Fibroblast of lung (primary cell): ENCODE results near the gene LRSAM1.

Source experiments
- EZH2 ChIP-seq: IDR thresholded peaks from 2 replicates; pipeline ENCODE4 v1.5.1; 2012; ENCODE audit warnings: low read length, control low read depth, mild to moderate bottlenecking; ENCODE audit errors: missing control alignments
- TF ChIP-seq, protein P1 (sequence below), 2 donors: IDR thresholded peaks in 1 of 2; conservative IDR thresholded peaks in 1 of 2; 1 replicate in 1 of 2; 2 replicates in 1 of 2; pipeline ENCODE4 v1.5.1; 2011 to 2012; ENCODE audit warnings: low read length in 2 of 2, control low read depth in 1 of 2, inconsistent platforms in 1 of 2, low read depth in 1 of 2, mild to moderate bottlenecking in 1 of 2

DNA sequence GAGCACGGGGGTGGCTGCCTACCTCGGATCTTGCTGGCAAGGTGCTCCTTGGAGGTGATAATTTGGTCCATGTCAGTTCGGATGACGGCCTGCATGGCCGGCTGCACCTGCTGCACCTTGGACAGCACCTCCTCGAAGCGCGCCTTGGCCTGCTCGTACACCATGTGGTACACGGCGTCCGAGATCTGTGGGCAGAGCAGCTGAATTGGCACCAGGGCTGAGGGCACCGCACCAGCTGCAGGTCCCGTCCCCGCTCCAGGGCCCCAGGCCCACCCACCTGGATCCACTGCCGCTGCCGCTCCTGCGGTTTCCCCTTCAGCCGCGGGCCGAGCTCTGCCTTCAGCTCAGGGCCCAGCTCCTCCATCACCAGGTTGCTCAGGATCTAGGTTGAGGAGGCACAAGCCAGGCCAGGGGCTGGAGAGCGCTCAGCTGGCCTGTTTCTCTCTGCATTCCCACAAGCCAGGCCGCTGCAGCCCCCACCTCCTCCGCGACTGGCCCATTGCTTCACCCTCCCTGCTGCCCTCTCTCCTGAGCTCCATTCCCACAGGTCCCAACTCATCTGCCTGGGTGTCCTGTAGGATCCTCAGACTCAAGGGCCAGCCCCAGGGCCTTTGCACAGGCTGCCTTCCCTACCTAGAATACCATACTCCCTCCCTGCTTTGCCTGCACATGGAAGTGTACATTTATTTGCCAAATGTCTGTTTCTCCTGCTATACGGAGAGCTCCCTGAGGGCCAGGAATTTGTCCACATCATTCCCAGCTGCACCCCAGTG lies 65.7 kb downstream of the LRSAM1 start:
- TF ChIP-seq, protein P1, sequence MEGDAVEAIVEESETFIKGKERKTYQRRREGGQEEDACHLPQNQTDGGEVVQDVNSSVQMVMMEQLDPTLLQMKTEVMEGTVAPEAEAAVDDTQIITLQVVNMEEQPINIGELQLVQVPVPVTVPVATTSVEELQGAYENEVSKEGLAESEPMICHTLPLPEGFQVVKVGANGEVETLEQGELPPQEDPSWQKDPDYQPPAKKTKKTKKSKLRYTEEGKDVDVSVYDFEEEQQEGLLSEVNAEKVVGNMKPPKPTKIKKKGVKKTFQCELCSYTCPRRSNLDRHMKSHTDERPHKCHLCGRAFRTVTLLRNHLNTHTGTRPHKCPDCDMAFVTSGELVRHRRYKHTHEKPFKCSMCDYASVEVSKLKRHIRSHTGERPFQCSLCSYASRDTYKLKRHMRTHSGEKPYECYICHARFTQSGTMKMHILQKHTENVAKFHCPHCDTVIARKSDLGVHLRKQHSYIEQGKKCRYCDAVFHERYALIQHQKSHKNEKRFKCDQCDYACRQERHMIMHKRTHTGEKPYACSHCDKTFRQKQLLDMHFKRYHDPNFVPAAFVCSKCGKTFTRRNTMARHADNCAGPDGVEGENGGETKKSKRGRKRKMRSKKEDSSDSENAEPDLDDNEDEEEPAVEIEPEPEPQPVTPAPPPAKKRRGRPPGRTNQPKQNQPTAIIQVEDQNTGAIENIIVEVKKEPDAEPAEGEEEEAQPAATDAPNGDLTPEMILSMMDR (conservative IDR thresholded peaks at IDR 0.05 in 1 of 2, IDR thresholded peaks at IDR 0.05 in 1 of 2; ENCODE audit: low read depth in 1 of 2, low read length in 2 of 2): no peak
- no peak for TF ChIP-seq EZH2
